K562 (cell line): ENCODE data around the gene ARF5. TPM values are rescaled to one million over a fixed set of nuclear protein-coding genes. Genes with fewer than 3 reads are reported as not detected.

Experiments used
- ATAC-seq: fragments of 200-7000 bp; cut with Tn5 transposase; 3 replicates; pipeline ENCODE4 v1.9.1; 2020; ENCODE audit warnings: moderate library complexity
- BruUV-seq: library from RNA; stranded (reverse); fragments of 400-500 nt; replicated peaks from 2 replicates; lab custom pipeline; 2021; lab: Mats Ljungman, UMichigan
- CTCF ChIA-PET: fragments of 300-600 bp; formaldehyde crosslinking; extraction: SDS; loops from one replicate; lab custom pipeline; 2021; ENCODE audit warnings: low intra/inter-chr PET ratio; lab: Yijun Ruan, JAX
- POLR2A ChIA-PET: fragments of 300-600, 350-650 bp; sonication (Branson Sonifier 250); formaldehyde crosslinking; extraction: SDS; loops from one replicate; lab custom pipeline; 2021; ENCODE audit warnings: antibody characterized with exemption, inconsistent platforms; lab: Yijun Ruan, JAX
- DNase-seq, 4 experiments: peaks; one replicate each; pipeline versions ENCODE4 v3.0.0 to v3.0.0-alpha.2; 2011 to 2018; ENCODE audit warnings: low spot score in 3 of 4, mixed read lengths in 3 of 4; ENCODE audit errors: extremely low read depth in 1 of 4
- FAIRE-seq: peaks from 2 replicates; lab custom pipeline; 2011; peaks lifted over from hg19 to GRCh38; lab: Jason Lieb, UNC
- H2AFZ ChIP-seq: 2 replicates; pipeline ENCODE4 v1.6.0; 2011; ENCODE audit warnings: low read depth, low read length, control low read depth, inconsistent platforms
- H3K27ac ChIP-seq: fragments of 200-600 bp; 3 replicates; pipeline ENCODE4 v1.8.0; 2011; ENCODE audit warnings: low read depth, mild to moderate bottlenecking, control low read depth, inconsistent platforms, low read length, moderate library complexity, mixed read lengths; ENCODE audit errors: extremely low read depth
- H3K27me3 ChIP-seq, 2 experiments: fragments of 300-600 bp in 1 of 2; 2 replicates in 1 of 2; 3 replicates in 1 of 2; pipeline versions ENCODE4 v1.6.0 to v1.8.0; 2011; ENCODE audit warnings: inconsistent platforms in 2 of 2, low read length in 2 of 2, mild to moderate bottlenecking in 1 of 2, mixed read lengths in 1 of 2, moderate library complexity in 1 of 2; ENCODE audit not compliant: control insufficient read depth in 2 of 2, insufficient read depth in 2 of 2
- H3K36me3 ChIP-seq: fragments of 300-600 bp; 3 replicates; pipeline ENCODE4 v1.8.0; 2011; ENCODE audit warnings: mild to moderate bottlenecking, low read length, inconsistent platforms; ENCODE audit not compliant: control insufficient read depth, insufficient read depth
- H3K4me1 ChIP-seq, 2 experiments: fragments of 200-600 bp in 1 of 2; replicated peaks in 1 of 2; 2 replicates in 1 of 2; 3 replicates in 1 of 2; pipeline versions ENCODE4 v1.5.1 to v1.8.0; 2011; ENCODE audit warnings: inconsistent platforms in 2 of 2, low read length in 2 of 2, mild to moderate bottlenecking in 1 of 2, mixed read lengths in 1 of 2, moderate library complexity in 1 of 2; ENCODE audit not compliant: control insufficient read depth in 2 of 2, insufficient read depth in 2 of 2
- H3K4me2 ChIP-seq: 2 replicates; pipeline ENCODE4 v1.6.1; 2011; ENCODE audit warnings: low read length, control low read depth, inconsistent platforms, mixed read lengths; ENCODE audit not compliant: insufficient read depth
- H3K4me3 ChIP-seq: fragments of 200-600 bp; sonication (generic), shearing (Covaris generic); 2 replicates; pipeline ENCODE4 v1.5.1; 2016; ENCODE audit warnings: control low read depth, inconsistent platforms
- H3K79me2 ChIP-seq: fragments of 200-600 bp; 3 replicates; pipeline ENCODE4 v1.8.0; 2011; ENCODE audit warnings: low read length, inconsistent platforms; ENCODE audit not compliant: control insufficient read depth, insufficient read depth
- H3K9ac ChIP-seq, 2 experiments: 2 replicates each; pipeline versions ENCODE4 v1.6.0 to v1.6.1; 2011; ENCODE audit warnings: low read depth in 2 of 2, low read length in 2 of 2, control low read depth in 1 of 2, inconsistent platforms in 1 of 2, mild to moderate bottlenecking in 1 of 2, mixed read lengths in 1 of 2; ENCODE audit not compliant: insufficient read depth in 1 of 2
- H3K9me1 ChIP-seq: one replicate; pipeline ENCODE4 v1.6.0; 2011; ENCODE audit warnings: inconsistent platforms, mild to moderate bottlenecking, low read length, moderate library complexity; ENCODE audit not compliant: control insufficient read depth, insufficient read depth
- H3K9me3 ChIP-seq: replicated peaks from 2 replicates; pipeline ENCODE4 v1.5.1; 2011; ENCODE audit warnings: low read depth, low read length, inconsistent platforms; ENCODE audit not compliant: control insufficient read depth, insufficient read depth
- H4K20me1 ChIP-seq: replicated peaks from 2 replicates; pipeline ENCODE4 v1.6.1; 2011; ENCODE audit warnings: low read length, inconsistent platforms, mixed read lengths; ENCODE audit not compliant: control insufficient read depth, insufficient read depth
- ARHGAP35 ChIP-seq: fragments of 450-650 bp; IDR thresholded peaks from 2 replicates; pipeline ENCODE4 v1.6.1; 2018; ENCODE audit not compliant: partially characterized antibody
- CREM ChIP-seq: IDR thresholded peaks from 2 replicates; pipeline ENCODE4 v1.6.1; 2014; ENCODE audit warnings: antibody characterized with exemption, low read depth
- CXXC5 ChIP-seq: fragments of 250-450 bp; sonication (Bioruptor Pico); IDR thresholded peaks from 2 replicates; pipeline ENCODE4 v1.8.0; 2022; ENCODE audit warnings: inconsistent platforms, mild to moderate bottlenecking, moderate library complexity
- DIDO1 ChIP-seq: fragments of 450-650 bp; IDR thresholded peaks from 2 replicates; pipeline ENCODE4 v1.6.1; 2016; ENCODE audit warnings: low read depth, missing biosample characterization, missing genetic modification characterization
- MYNN ChIP-seq, 2 experiments: sonication (generic); formaldehyde crosslinking in 1 of 2; IDR thresholded peaks; 2 replicates each; pipeline versions ENCODE4 v1.5.0 to v1.6.1; 2016 to 2020; ENCODE audit warnings: antibody characterized with exemption in 1 of 2, missing genetic modification reagents in 1 of 2
- NR2C1 ChIP-seq, 2 experiments: fragments of 450-650 bp; IDR thresholded peaks; 2 replicates each; pipeline ENCODE4 v1.6.1; 2017; ENCODE audit warnings: mild to moderate bottlenecking in 2 of 2, antibody characterized with exemption in 1 of 2, inconsistent platforms in 1 of 2, missing compliant biosample characterization in 1 of 2, missing genetic modification characterization in 1 of 2
- RAD51 ChIP-seq: fragments of 450-650 bp; IDR thresholded peaks from 2 replicates; pipeline ENCODE4 v1.7.1; 2016; ENCODE audit warnings: low read depth, mild to moderate bottlenecking, borderline replicate concordance
- RBM15 ChIP-seq: fragments of 200-400 bp; formaldehyde crosslinking; IDR thresholded peaks from 2 replicates; pipeline ENCODE4 v1.6.1; 2018; ENCODE audit warnings: mild to moderate bottlenecking, low read length, moderate library complexity; ENCODE audit not compliant: insufficient read depth
- TCF3 ChIP-seq: sonication (generic); formaldehyde crosslinking; IDR thresholded peaks from 2 replicates; pipeline ENCODE4 v1.4.0; 2020; ENCODE audit warnings: mild to moderate bottlenecking, missing genetic modification reagents
- ZNF197 ChIP-seq: fragments of 200-800 bp; sonication (Bioruptor generic); IDR thresholded peaks from 2 replicates; pipeline ENCODE4 v1.6.1; 2016; ENCODE audit warnings: low read depth, missing genetic modification characterization, missing compliant biosample characterization
- WGBS: fragments of 100-300 bp; shearing (Covaris generic); methylation state at CpG from one replicate; pipeline ENCODE4 v1.1.6; 2016; ENCODE audit warnings: low coverage, mixed read lengths; ENCODE audit not compliant: insufficient coverage; ENCODE audit errors: missing lambda C conversion rate; 5-methylcytosine and 5-hydroxymethylcytosine counted together
- in situ Hi-C: fragments of 300-500 bp; cut with MboI; formaldehyde crosslinking; loops from 4 replicates; pipeline ENCODE4 v1.15.0; 2018; ENCODE audit warnings: inconsistent platforms, mixed read lengths
- intact Hi-C: fragments of 100-400 bp; cut with micrococcal nuclease; formaldehyde crosslinking; loops from 2 replicates; pipeline ENCODE4 v1.14.2; 2022
- polyA plus RNA-seq, 8 experiments: library from polyadenylated mRNA; depleted of rRNA in 4 of 8; stranded (reverse) in 5 of 8; unstranded in 3 of 8; fragments of >200 nt; fragmentation: Nextera tagmentation in 2 of 8; fragmentation: Illumina TruSeq in 1 of 8; extraction: Ambion mirVana in 2 of 8; extraction: Trizol in 1 of 8; gene quantifications; 2 replicates each; pipeline versions ENCODE4 v1.2.1 to v1.2.3, GENCODE V29; 2011 to 2014; ENCODE audit warnings: inconsistent platforms in 1 of 8, missing spikeins in 1 of 8
- total RNA-seq, 7 experiments: library from RNA; depleted of rRNA in 6 of 7; stranded (reverse); fragments of >200 nt in 6 of 7; fragmentation: Illumina TruSeq in 2 of 7; extraction: Trizol in 2 of 7; gene quantifications; 2 replicates each; pipeline versions ENCODE4 v1.2.1 to v1.2.3, GENCODE V29; 2011 to 2021; ENCODE audit warnings: low replicate concordance in 1 of 7

ARF5 gene
- total and polyA plus RNA-seq, 9 of the 15 experiments (the other 6 are each of a cell fraction or from before 2014, with no cell fraction given): 8.1 to 290 (median 125) TPM

GRCh38 chr7:127600885-127601284 lies 12.7 kb downstream of the ARF5 start:
- intact Hi-C loops (no loop called here), in situ Hi-C loops (no loop called here)
- Histone ChIP-seq H3K9me3 (no peaks in the 10 kb centered on the region), H3K4me3 (no peak overlapping the region), H3K27me3 (peaks cover 37 to 56% of the 10 kb centered on the region in 2 experiments), H3K79me2 (no peaks in the 10 kb centered on the region), H3K4me1 (no peaks in the 10 kb centered on the region), H3K27ac (no peak overlapping the region), H3K9me1 (no peaks in the 10 kb centered on the region), H3K4me2 (no peak overlapping the region), H2AFZ (no peak overlapping the region), H3K36me3 (no peaks in the 10 kb centered on the region), H4K20me1 (no peaks in the 10 kb centered on the region), H3K9ac (no peak overlapping the region)
- TF ChIP-seq RAD51 (no peak), RBM15 (no peak), NR2C1 (IDR thresholded peaks at IDR 0.05) (no peak), NR2C1 (tag; IDR thresholded peaks at IDR 0.05) (no peak), ARHGAP35 (no peak), MYNN (IDR thresholded peaks at IDR 0.05) (no peak), MYNN (CRISPR knock-in tag; IDR thresholded peaks at IDR 0.05) (no peak), ZNF197 (CRISPR knock-in tag) (no peak), CREM (no peak), DIDO1 (tag) (no peak), CXXC5 (no peak), TCF3 (CRISPR knock-in tag) (no peak)
- 0% methylated on average over 3 of the region's 3 CpGs for WGBS
- ChIA-PET CTCF (no interaction called here), POLR2A (no interaction called here)
- no TSS peak for BruUV-seq
- ATAC-seq (no peak), FAIRE-seq (no peak), DNase-seq (peak in 1 of 4 experiments; percentile 6)
